SK-N-SH treated with all-trans-retinoic acid at 6 μM for 48 hours (cell line): ENCODE results near the gene MEX3A.

Source experiments
- ATAC-seq: fragments of 200-7000 bp; cut with Tn5 transposase; 3 replicates; pipeline ENCODE4 v1.9.1; 2020; ENCODE audit warnings: mild to moderate bottlenecking, moderate library complexity
- ESRRG ChIP-seq: fragments of 250-450 bp; sonication (Bioruptor Pico); IDR thresholded peaks from 2 replicates; pipeline ENCODE4 v1.6.1; 2021; ENCODE audit warnings: mild to moderate bottlenecking
- GLIS3 ChIP-seq: fragments of 250-450 bp; sonication (Bioruptor Pico); IDR thresholded peaks from 2 replicates; pipeline ENCODE4 v1.5.0; 2020; ENCODE audit warnings: mild to moderate bottlenecking, moderate library complexity
- ISL1 ChIP-seq: fragments of 250-450 bp; sonication (Bioruptor Pico); IDR thresholded peaks from 2 replicates; pipeline ENCODE4 v2.1.2; 2022; ENCODE audit warnings: mild to moderate bottlenecking, moderate library complexity
- OSR1 ChIP-seq: fragments of 250-450 bp; sonication (Bioruptor Pico); IDR thresholded peaks from 2 replicates; pipeline ENCODE4 v1.8.0; 2022; ENCODE audit warnings: moderate library complexity, mild to moderate bottlenecking, inconsistent platforms
- POU6F1 ChIP-seq: fragments of 250-450 bp; sonication (Bioruptor Pico); IDR thresholded peaks from 2 replicates; pipeline ENCODE4 v1.8.0; 2021; ENCODE audit warnings: low read depth, mild to moderate bottlenecking, moderate library complexity, borderline replicate concordance
- PPARA ChIP-seq: fragments of 250-450 bp; sonication (Bioruptor Pico); IDR thresholded peaks from 2 replicates; pipeline ENCODE4 v1.5.0; 2020; ENCODE audit warnings: mild to moderate bottlenecking, borderline replicate concordance
- RARB ChIP-seq: fragments of 250-450 bp; sonication (Bioruptor Pico); IDR thresholded peaks from 2 replicates; pipeline ENCODE4 v1.8.0; 2021; ENCODE audit warnings: mild to moderate bottlenecking, moderate library complexity
- SNAI2 ChIP-seq: fragments of 250-450 bp; sonication (Bioruptor Pico); IDR thresholded peaks from 2 replicates; pipeline ENCODE4 v1.5.0; 2020; ENCODE audit warnings: mild to moderate bottlenecking, moderate library complexity
- ZC3H10 ChIP-seq: fragments of 250-450 bp; sonication (Bioruptor Pico); IDR thresholded peaks from 2 replicates; pipeline ENCODE4 v1.5.1; 2021; ENCODE audit warnings: mild to moderate bottlenecking, moderate library complexity
- ZFP3 ChIP-seq: fragments of 250-450 bp; sonication (Bioruptor Pico); IDR thresholded peaks from 2 replicates; pipeline ENCODE4 v1.5.0; 2020; ENCODE audit warnings: mild to moderate bottlenecking, moderate library complexity
- ZFP30 ChIP-seq: fragments of 450-650 bp; formaldehyde crosslinking; IDR thresholded peaks from 2 replicates; pipeline ENCODE4 v1.5.0; 2022; ENCODE audit warnings: mild to moderate bottlenecking, moderate library complexity
- ZNF565 ChIP-seq: fragments of 450-650 bp; formaldehyde crosslinking; conservative IDR thresholded peaks from 2 replicates; pipeline ENCODE4 v1.5.0; 2020; ENCODE audit warnings: low read depth, mild to moderate bottlenecking, moderate library complexity
- ZNF70 ChIP-seq: fragments of 450-650 bp; formaldehyde crosslinking; IDR thresholded peaks from 2 replicates; pipeline ENCODE4 v1.5.0; 2020; ENCODE audit warnings: mild to moderate bottlenecking, moderate library complexity
- ZNF8 ChIP-seq: fragments of 450-650 bp; formaldehyde crosslinking; IDR thresholded peaks from 2 replicates; pipeline ENCODE4 v1.5.0; 2020; ENCODE audit warnings: mild to moderate bottlenecking, moderate library complexity
- TF ChIP-seq, protein P1 (sequence below): fragments of 250-450 bp; sonication (Bioruptor Pico); IDR thresholded peaks from 2 replicates; pipeline ENCODE4 v1.5.0; 2020; ENCODE audit warnings: mild to moderate bottlenecking, moderate library complexity
- TF ChIP-seq, protein P2 (sequence below): fragments of 250-450 bp; sonication (Bioruptor Pico); IDR thresholded peaks from 2 replicates; pipeline ENCODE4 v1.5.1; 2021; ENCODE audit warnings: mild to moderate bottlenecking, moderate library complexity
- TF ChIP-seq, protein P3 (sequence below): fragments of 250-450 bp; sonication (Bioruptor Pico); IDR thresholded peaks from 2 replicates; pipeline ENCODE4 v1.8.0; 2020; ENCODE audit warnings: mild to moderate bottlenecking, moderate library complexity, borderline replicate concordance

Gene MEX3A

GRCh38 chr1:156098784-156099183, 16.5 kb upstream of the MEX3A start:
- TF ChIP-seq ESRRG (CRISPR knock-in tag): no peak
- TF ChIP-seq ISL1 (CRISPR knock-in tag): no peak
- no peak for TF ChIP-seq ZNF8 (CRISPR knock-in tag)
- TF ChIP-seq SNAI2: no peak
- TF ChIP-seq ZC3H10 (CRISPR knock-in tag): no peak
- no peak for TF ChIP-seq PPARA (CRISPR knock-in tag)
- TF ChIP-seq OSR1 (CRISPR knock-in tag): no peak
- no peak for TF ChIP-seq ZNF565 (CRISPR knock-in tag)
- TF ChIP-seq, protein P1, sequence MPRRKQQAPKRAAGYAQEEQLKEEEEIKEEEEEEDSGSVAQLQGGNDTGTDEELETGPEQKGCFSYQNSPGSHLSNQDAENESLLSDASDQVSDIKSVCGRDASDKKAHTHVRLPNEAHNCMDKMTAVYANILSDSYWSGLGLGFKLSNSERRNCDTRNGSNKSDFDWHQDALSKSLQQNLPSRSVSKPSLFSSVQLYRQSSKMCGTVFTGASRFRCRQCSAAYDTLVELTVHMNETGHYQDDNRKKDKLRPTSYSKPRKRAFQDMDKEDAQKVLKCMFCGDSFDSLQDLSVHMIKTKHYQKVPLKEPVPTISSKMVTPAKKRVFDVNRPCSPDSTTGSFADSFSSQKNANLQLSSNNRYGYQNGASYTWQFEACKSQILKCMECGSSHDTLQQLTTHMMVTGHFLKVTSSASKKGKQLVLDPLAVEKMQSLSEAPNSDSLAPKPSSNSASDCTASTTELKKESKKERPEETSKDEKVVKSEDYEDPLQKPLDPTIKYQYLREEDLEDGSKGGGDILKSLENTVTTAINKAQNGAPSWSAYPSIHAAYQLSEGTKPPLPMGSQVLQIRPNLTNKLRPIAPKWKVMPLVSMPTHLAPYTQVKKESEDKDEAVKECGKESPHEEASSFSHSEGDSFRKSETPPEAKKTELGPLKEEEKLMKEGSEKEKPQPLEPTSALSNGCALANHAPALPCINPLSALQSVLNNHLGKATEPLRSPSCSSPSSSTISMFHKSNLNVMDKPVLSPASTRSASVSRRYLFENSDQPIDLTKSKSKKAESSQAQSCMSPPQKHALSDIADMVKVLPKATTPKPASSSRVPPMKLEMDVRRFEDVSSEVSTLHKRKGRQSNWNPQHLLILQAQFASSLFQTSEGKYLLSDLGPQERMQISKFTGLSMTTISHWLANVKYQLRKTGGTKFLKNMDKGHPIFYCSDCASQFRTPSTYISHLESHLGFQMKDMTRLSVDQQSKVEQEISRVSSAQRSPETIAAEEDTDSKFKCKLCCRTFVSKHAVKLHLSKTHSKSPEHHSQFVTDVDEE: no peak
- TF ChIP-seq, protein P2, sequence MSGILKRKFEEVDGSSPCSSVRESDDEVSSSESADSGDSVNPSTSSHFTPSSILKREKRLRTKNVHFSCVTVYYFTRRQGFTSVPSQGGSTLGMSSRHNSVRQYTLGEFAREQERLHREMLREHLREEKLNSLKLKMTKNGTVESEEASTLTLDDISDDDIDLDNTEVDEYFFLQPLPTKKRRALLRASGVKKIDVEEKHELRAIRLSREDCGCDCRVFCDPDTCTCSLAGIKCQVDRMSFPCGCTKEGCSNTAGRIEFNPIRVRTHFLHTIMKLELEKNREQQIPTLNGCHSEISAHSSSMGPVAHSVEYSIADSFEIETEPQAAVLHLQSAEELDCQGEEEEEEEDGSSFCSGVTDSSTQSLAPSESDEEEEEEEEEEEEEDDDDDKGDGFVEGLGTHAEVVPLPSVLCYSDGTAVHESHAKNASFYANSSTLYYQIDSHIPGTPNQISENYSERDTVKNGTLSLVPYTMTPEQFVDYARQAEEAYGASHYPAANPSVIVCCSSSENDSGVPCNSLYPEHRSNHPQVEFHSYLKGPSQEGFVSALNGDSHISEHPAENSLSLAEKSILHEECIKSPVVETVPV: no peak
- no peak for TF ChIP-seq GLIS3
- TF ChIP-seq ZNF70 (CRISPR knock-in tag): no peak
- no peak for TF ChIP-seq ZFP30
- TF ChIP-seq, protein P3, sequence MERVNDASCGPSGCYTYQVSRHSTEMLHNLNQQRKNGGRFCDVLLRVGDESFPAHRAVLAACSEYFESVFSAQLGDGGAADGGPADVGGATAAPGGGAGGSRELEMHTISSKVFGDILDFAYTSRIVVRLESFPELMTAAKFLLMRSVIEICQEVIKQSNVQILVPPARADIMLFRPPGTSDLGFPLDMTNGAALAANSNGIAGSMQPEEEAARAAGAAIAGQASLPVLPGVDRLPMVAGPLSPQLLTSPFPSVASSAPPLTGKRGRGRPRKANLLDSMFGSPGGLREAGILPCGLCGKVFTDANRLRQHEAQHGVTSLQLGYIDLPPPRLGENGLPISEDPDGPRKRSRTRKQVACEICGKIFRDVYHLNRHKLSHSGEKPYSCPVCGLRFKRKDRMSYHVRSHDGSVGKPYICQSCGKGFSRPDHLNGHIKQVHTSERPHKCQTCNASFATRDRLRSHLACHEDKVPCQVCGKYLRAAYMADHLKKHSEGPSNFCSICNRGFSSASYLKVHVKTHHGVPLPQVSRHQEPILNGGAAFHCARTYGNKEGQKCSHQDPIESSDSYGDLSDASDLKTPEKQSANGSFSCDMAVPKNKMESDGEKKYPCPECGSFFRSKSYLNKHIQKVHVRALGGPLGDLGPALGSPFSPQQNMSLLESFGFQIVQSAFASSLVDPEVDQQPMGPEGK: no peak
- no peak for TF ChIP-seq ZFP3
- no peak for TF ChIP-seq RARB (CRISPR knock-in tag)
- TF ChIP-seq POU6F1 (CRISPR knock-in tag): no peak
- TF ChIP-seq, all 23 proteins: peak for 0

GRCh38 chr1:156097499-156098178, 15.4 kb upstream of the MEX3A start:
- TF ChIP-seq ZNF8 (CRISPR knock-in tag): no peak
- no peak for ATAC-seq

More at GRCh38 chr1:156098784-156099183, 16.5 kb upstream of the MEX3A start:
- no peak for ATAC-seq

DNA sequence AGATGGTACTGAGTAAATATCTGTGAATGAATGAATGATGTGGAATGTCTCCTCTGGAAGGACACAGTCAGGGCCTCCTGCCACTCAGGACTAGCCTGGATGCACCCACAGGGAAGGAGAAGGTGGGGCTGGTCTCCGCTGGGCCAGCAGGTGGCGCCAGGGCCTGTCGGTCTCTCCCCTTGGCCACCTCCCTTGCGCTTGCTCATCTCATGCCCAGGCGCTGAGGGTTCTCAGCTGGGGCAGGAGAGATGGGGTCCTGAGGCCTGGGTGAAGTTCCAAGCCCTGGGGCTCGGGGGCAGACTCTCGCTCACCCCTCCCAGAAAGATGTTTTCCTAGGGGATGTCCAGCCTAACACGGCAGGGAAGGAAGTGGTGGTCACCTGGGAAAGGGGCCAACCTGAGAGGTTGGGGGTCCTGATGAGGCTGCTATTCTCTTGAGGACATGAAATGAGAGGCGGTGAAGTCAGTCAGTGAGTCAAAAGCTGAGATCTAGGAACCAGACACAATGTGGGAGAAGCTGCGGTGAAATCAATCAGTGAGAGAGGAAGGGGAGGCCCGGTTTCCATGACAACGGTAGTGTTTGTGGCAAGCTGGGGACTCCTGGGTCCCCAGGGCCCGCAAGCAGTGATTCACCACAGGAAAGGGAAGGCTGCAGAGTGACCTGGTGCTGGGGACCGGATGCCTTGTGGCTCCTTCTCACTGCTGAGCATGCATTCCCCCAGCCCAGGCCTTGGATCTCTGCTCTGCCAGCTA, 14.6 kb upstream of the MEX3A start:
- ATAC-seq: peak; percentile 99
- TF ChIP-seq ISL1 (CRISPR knock-in tag) (no peak), POU6F1 (CRISPR knock-in tag) (0 out of 2 replicates have a peak, but pooled peaks have one; percentile 19)

DNA sequence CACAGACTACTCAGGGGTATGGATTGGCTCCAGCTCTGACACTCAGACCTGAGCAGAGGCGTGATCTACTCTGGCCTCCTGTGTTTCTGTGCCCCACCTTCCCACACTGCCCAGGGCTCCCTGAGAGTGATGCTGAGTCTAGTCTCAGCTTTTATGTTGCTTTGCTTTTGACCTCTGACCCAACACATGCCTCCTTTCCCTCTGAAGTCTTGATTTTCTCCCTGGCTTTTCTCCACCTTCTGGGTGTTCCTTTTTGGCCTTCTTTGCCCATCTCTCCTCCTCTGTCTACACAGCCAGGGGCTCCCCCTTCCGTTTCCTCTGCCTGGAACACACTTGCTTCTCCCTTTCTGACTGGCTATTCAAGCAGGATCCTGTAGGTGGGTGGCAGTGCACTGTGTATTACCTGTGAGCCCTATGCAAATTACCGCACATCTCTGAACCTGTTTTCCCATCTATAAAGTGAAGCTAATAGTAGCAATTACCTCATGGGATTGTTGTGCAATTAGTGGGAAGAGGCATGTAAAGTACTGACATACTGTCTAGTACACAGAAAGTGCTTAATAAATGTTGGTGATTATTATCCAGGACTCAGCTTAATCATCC, 13.7 kb upstream of the MEX3A start:
- ATAC-seq: no peak
- no peak for TF ChIP-seq ZNF70 (CRISPR knock-in tag)
- no peak for TF ChIP-seq ZFP30
- no peak for TF ChIP-seq GLIS3
- no peak for TF ChIP-seq ZNF8 (CRISPR knock-in tag)
- TF ChIP-seq ZC3H10 (CRISPR knock-in tag): no peak
- no peak for TF ChIP-seq ZFP3
